Left cardiac atrium (tissue), 4 donors: ENCODE data around the gene ZNF132. TPM values are rescaled to one million over a fixed set of nuclear protein-coding genes. Genes with fewer than 3 reads are reported as not detected.
A peak's percentile ranks its signal among the peaks of the same experiment; 100 is the strongest.
"Not testable (repeated sequence)": the region's sequence is repeated elsewhere in the genome, so short reads cannot be mapped to it uniquely, and the experiment has no call there.

Experiments
- ATAC-seq, 2 donors: fragments of 200-7000 bp; cut with Tn5 transposase; one replicate each; pipeline ENCODE4 v1.9.1; 2020; ENCODE audit warnings: mild to moderate bottlenecking in 2 of 2, moderate library complexity in 2 of 2
- DNase-seq: peaks from one replicate; pipeline ENCODE4 v3.0.0-alpha.2; 2020
- intact Hi-C, 2 donors: fragments of 100-400 bp; cut with DNase I; formaldehyde crosslinking; loops; one replicate each; pipeline versions ENCODE4 v1.14.1 to v1.15.1; 2022 to 2023
- total RNA-seq, 2 donors: library from RNA; stranded (reverse); fragmentation: NEBNext Ultra II Directional; extraction: Animal tissue kit (Norgen Biotek cat#: 25700); gene quantifications; one replicate each; pipeline ENCODE4 v1.2.1, GENCODE V29; 2021
- donor health status: DM: no; HTN: yes; CAD: no.
- donor health status: DM: no; HTN: yes; CAD: no; lungs with severe emphysema.
- donor health status: DM: yes; HTN: yes; CAD: no.
- donor health status: Dilated cardiomyopathy.

Gene ZNF132
- total RNA-seq, 2 donors from 2014 or later, result 4.7 to 7.3 TPM

GRCh38 chr19:58416604-58417003 is 23.3 kb downstream of the ZNF132 start:
- ATAC-seq, result no peak
- DNase-seq, result no peak
- intact Hi-C loops, result no loop called here

- peak; percentile 38 to 47 for ATAC-seq
- no peak for DNase-seq
- intact Hi-C loops, result no loop called here
Observed at GRCh38 chr19:58409010-58409790, 30.8 kb downstream of the ZNF132 start.

DNA sequence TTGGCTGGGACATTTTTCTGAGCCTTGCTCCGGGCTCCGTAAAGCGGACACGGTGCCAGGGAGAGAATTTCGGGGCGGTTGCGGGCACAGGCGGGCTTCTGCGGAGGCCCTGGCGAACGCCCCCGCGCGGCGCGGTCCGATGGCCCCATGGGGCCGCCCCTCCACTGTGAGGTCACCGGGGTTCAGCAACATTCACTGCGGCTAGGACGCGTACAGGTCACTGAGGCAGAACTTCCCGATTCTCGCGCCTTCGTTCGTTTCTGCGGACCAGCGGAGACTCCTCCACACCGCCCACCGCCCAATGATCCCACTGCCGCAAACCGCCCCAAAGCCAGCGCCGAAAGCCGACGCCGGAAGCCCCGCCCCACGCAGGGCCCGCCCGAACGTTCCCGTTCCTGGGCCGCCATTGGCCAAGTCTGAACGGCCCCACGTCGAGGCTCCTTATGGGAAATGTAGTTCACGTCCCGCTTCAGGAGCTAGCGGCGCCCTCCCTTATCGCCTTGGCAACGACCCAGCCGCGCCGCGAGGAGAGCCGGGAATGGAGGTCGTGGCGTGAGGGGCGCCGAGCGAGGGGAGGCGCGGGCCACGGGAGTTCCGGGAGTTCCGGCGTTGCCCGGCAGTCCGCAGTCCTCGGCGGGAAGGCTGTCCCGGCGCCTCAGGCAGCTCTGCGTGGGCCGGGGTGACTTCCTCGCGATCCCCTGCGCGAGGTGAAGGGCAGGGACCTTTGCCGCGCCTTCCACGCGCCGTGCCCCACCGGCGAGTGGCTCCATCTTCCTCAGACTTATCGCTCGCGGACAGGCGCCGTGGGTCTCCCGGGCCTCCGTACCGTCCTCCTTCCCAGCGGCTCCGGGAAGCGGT is 31.6 kb downstream of the ZNF132 start, which contains the start of gene ZNF584:
TSS of gene ZNF584 (plus strand) at position 498 of the 858 bp plus-strand sequence. CDS start 499 bp downstream, outside the sequence.
- ATAC-seq, result peak; percentile 98 to 99
- DNase-seq, result peak; percentile 98
- intact Hi-C loops, result no loop called here

DNA sequence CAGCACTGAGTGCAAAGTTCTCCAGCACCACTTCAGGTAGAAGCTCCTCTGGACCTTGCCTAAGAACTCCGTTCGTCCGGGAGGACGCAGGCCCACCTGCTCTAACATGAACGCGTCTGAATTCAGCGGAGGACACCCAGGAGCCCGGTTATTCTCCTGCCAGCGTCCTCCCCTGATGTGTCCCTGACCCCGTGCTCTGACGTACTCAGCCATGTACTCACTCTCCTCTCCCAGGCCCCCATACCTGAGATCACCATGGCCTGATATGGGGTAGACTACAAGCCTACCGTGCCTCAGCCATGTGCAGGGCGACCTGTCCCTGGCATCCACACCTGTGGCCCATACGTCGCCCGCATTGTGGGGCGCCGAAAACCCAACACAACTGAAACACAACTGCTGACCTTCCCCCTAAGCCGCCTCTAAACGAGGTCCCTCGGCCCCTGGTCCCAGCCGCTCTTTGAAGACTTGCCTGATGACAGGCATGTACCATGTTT is 32.2 kb downstream of the ZNF132 start:
- no peak for DNase-seq
- intact Hi-C loops, result no loop called here

DNA sequence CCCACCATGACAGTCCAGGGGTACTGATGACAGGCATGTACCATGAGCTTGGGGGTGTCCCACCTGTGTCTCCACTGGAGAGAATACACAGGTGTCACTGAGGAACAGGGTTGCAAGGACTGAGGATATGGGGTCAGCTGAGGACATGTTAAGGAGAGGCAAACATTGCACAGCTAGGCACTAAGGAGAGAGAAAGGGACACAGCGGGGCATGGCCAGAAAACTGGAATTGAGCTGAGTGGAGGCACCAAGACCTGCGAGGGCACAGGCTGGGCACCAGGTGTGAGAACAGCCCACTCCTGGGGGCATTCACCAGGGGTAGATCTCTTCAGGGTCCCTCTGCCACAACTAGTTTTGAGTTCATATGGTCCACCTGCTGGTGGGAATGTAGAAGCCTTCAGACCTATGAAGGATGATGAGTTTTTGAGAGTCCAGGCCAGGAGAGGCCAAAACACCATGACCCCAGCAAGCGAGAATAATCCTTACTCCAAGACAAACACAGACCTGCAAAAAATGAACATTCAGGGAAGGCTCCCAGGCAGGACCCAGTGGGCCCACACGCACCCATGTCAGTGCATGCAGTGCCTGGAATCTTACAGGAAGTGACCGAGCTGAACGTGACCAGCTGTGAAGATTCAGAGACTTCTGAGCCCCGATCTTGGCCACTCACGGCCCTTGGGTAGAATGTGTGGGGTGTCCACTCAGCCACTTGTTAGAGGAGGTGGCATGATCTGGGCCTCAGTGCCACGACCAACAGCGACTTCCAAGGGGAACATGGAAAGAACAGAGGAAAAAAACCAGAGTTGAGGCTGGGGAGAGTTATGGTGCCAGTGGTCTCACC is 32.9 kb downstream of the ZNF132 start:
- intact Hi-C loops, result no loop called here
- DNase-seq, result no peak
- no peak for ATAC-seq

More for the DNA sequence above, 32.2 kb downstream of the ZNF132 start:
- peak in 1 of 2 donors; percentile 9 for ATAC-seq

- ATAC-seq, intact Hi-C loops, DNase-seq: not testable (repeated sequence)
Observed at GRCh38 chr19:58403920-58404478, 36.0 kb downstream of the ZNF132 start.

DNA sequence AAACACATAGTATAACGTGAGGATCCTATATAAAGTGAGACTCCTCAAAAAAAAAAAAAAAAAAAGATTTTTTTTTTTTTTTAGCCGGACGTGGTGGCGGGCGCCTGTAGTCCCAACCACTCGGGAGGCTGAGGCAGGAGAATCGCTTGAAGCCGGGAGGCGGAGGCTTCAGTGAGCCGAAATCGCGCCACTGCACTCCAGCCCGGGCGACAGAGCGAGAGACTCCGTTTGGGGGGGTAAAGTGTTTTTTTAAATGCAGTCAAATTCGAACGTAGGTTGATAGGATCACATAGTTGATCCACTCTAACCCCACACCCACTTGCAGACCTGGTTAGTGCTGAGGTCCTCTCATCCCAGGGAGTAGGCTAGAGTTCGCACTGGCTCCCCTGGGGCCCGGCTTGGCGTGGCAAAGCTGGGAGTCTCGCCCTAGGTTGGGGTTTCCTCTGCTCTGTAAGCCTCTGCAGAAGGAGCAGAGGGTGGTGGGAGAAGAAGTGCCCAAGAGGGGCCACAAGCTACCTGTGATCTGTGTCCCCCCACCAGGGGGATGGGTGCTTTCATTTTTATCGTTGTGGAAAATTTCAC is 38.0 kb downstream of the ZNF132 start:
- ATAC-seq (no peak), DNase-seq (no peak)
- intact Hi-C loops, result no loop called here

DNA sequence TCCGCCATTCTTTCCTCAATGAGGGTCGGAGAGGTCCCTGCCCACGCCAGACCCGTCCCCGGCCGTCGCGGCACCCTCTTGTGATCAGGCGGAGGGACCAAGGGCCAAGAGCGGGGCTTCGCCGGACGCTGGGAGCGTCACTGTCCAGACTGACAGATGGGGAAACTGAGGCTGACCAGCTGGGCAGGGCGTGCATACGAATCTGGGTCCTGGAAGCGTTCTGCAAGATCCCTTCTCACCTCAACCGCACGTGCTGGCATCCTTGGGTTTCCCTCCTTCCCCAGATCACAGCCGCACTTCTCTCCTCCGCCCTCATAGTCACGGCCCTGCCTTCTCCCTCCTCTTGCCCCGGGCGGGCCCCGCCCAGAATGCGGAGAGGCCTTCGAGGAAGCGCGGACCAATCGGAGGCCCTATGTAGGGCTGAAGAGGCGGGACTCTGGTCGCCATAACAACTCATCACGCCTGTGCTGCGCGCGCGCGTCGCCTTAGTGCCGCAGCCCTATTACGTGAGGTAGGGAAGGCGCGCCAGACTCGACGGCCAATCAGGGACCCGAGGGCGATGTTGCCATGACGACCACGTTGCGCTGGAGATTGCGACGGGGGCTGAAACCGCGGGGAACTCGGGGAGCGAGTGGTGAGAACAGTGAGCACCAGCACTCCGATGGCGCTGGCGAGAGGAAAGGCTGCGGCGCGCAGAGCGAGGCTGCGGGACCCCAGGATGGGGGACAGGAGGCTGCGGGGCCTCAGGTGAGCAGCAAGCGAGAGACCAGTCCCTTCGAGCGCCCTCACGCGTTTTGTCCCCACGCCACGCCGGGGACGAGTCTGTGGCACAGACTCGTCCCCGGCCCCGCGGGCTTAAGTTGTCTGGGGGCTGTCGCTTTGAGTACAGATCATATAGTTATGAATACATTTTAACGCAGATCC is 38.8 kb downstream of the ZNF132 start:
- intact Hi-C loops, result no loop called here
- ATAC-seq (peak; percentile 99 to 100), DNase-seq (peak; percentile 100)

GRCh38 chr19:58400316-58400915 is 39.5 kb downstream of the ZNF132 start:
- ATAC-seq (peak in 1 of 2 donors; percentile 3), DNase-seq (no peak)
- intact Hi-C loops, result no loop called here

GRCh38 chr19:58399903-58400302 is 40.0 kb downstream of the ZNF132 start:
- ATAC-seq, result no peak
- intact Hi-C loops, result no loop called here

DNA sequence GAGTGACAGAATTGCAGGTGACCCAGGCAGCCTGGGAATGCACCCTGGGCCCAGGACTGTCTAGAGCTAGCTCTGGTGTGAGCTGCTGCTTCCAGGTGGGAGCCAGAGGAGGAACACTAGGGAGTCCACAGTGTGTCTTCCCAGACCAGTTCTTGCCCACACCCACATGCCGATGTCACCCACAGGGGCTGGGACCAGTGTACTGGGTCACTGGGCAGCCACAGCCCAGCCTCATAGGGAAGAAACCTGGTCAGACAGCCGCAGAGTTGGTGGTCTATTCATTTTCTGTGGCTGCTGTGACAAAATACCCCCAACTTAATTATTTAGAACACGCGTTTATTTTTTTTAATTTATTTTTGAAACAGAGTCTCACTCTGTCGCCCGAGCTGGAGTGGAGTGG is 41.4 kb downstream of the ZNF132 start:
- DNase-seq, result no peak
- ATAC-seq, result no peak
- intact Hi-C loops, result no loop called here

More at GRCh38 chr19:58399903-58400302, 40.0 kb downstream of the ZNF132 start:
- no peak for DNase-seq

GRCh38 chr19:58398087-58398486 is 41.9 kb downstream of the ZNF132 start:
- DNase-seq, result no peak
- intact Hi-C loops, result no loop called here
- ATAC-seq, result no peak

- ATAC-seq, result no peak
- DNase-seq, result no peak
- intact Hi-C loops, result no loop called here
Observed at GRCh38 chr19:58397533-58398037, 42.4 kb downstream of the ZNF132 start.

GRCh38 chr19:58396691-58397532 is 43.0 kb downstream of the ZNF132 start:
- DNase-seq, result no peak
- intact Hi-C loops, result no loop called here
- ATAC-seq, result no peak

- ATAC-seq, result peak; percentile 1 to 3
- DNase-seq, result no peak
- intact Hi-C loops, result no loop called here
Observed at GRCh38 chr19:58395979-58396627, 43.9 kb downstream of the ZNF132 start.
